Sigmoid colon (tissue), 4 donors: ENCODE results near the gene DPP6.

Experiments
- POLR2AphosphoS5 ChIP-seq, 4 donors: sonication (generic); formaldehyde crosslinking; IDR thresholded peaks; one replicate each; pipeline ENCODE4 v1.6.1; 2017; ENCODE audit warnings: antibody characterized with exemption in 4 of 4
- TF ChIP-seq, protein P1 (sequence below), 4 experiments: fragments of 450-650 bp in 3 of 4; fragments of 200-600 bp in 1 of 4; IDR thresholded peaks; one replicate each; pipeline ENCODE4 v1.5.1; 2016 to 2019; ENCODE audit warnings: antibody characterized with exemption in 4 of 4, mild to moderate bottlenecking in 3 of 4, moderate library complexity in 2 of 4

DNA sequence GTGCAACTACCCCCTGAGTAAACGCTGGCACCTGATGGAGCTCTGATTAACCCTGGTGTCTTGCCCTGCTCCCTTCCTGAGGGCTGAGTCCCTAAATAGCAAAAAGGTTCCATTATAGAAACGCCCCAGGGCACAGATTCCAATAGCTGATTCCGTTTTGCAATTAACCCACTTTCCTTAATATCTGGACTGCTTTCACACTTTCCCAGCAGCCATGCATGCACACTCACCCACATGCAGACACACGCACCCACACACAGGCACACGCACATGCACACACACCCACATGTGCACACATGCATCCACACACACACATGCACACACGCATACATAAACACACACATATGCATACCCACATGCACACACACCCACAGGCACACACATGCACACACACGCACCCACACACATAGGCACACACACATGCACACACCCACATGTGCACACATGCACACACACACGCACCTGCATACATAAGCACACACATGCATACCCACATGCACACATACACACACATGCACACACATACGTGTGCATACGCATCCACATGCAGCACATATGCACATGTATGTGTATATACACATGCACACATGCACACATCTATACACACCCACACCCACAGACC lies 821.4 kb downstream of the DPP6 start:
- TF ChIP-seq, protein P1, sequence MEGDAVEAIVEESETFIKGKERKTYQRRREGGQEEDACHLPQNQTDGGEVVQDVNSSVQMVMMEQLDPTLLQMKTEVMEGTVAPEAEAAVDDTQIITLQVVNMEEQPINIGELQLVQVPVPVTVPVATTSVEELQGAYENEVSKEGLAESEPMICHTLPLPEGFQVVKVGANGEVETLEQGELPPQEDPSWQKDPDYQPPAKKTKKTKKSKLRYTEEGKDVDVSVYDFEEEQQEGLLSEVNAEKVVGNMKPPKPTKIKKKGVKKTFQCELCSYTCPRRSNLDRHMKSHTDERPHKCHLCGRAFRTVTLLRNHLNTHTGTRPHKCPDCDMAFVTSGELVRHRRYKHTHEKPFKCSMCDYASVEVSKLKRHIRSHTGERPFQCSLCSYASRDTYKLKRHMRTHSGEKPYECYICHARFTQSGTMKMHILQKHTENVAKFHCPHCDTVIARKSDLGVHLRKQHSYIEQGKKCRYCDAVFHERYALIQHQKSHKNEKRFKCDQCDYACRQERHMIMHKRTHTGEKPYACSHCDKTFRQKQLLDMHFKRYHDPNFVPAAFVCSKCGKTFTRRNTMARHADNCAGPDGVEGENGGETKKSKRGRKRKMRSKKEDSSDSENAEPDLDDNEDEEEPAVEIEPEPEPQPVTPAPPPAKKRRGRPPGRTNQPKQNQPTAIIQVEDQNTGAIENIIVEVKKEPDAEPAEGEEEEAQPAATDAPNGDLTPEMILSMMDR (IDR thresholded peaks at IDR 0.05): no peak
- TF ChIP-seq POLR2AphosphoS5 (IDR thresholded peaks at IDR 0.05): no peak
